Prostate gland (tissue), 2 donors: ENCODE results near the gene SLX4.

ENCODE experiments used
- CTCF ChIP-seq, 4 experiments: fragments of 200-600 bp in 2 of 4; fragments of 450-650 bp in 2 of 4; sonication (generic) in 2 of 4; IDR thresholded peaks; 1 replicate in 3 of 4; 2 replicates in 1 of 4; pipeline ENCODE4 v1.5.1; 2016 to 2019; ENCODE audit warnings: antibody characterized with exemption in 4 of 4, mild to moderate bottlenecking in 2 of 4, moderate library complexity in 2 of 4
- POLR2A ChIP-seq: fragments of 450-650 bp; IDR thresholded peaks from one replicate; pipeline ENCODE4 v1.6.1; 2016; ENCODE audit warnings: antibody characterized with exemption, mild to moderate bottlenecking
- POLR2AphosphoS5 ChIP-seq: sonication (generic); formaldehyde crosslinking; IDR thresholded peaks from one replicate; pipeline ENCODE4 v1.6.1; 2017; ENCODE audit warnings: antibody characterized with exemption

- TF ChIP-seq CTCF (IDR thresholded peaks at IDR 0.05) (no peak), POLR2A (no peak), POLR2AphosphoS5 (no peak)
These were observed 27.9 kb downstream of the SLX4 start for GRCh38 chr16:3583303-3584038.
